ENCODE data around the gene CADM2. TPM values are rescaled to one million over a fixed set of nuclear protein-coding genes. Genes with fewer than 3 reads are reported as not detected.

Gene CADM2
- total and polyA plus RNA-seq, 2 experiments from 2014 or later = 2.9 to 7.8 TPM

GRCh38 chr3:85903434-85903833, 944.6 kb downstream of the CADM2 start:
- H3K9me3 ChIP-seq (ENCODE audit: low read depth) = no peaks in the 10 kb centered on the region
- no peaks in the 10 kb centered on the region for H3K4me1 ChIP-seq (ENCODE audit: insufficient read depth)
- H2AFZ ChIP-seq = no peak overlapping the region
- H3K9me2 ChIP-seq (replicated peaks; ENCODE audit: insufficient read depth) = no peaks in the 10 kb centered on the region
- TF ChIP-seq EZH2 (IDR thresholded peaks at IDR 0.05; ENCODE audit: borderline replicate concordance) = no peak
- no peak for TF ChIP-seq EZH2phosphoT487 (IDR thresholded peaks at IDR 0.05; ENCODE audit: low read depth, severe bottlenecking, unreplicated experiment)
- TF ChIP-seq, protein P1, sequence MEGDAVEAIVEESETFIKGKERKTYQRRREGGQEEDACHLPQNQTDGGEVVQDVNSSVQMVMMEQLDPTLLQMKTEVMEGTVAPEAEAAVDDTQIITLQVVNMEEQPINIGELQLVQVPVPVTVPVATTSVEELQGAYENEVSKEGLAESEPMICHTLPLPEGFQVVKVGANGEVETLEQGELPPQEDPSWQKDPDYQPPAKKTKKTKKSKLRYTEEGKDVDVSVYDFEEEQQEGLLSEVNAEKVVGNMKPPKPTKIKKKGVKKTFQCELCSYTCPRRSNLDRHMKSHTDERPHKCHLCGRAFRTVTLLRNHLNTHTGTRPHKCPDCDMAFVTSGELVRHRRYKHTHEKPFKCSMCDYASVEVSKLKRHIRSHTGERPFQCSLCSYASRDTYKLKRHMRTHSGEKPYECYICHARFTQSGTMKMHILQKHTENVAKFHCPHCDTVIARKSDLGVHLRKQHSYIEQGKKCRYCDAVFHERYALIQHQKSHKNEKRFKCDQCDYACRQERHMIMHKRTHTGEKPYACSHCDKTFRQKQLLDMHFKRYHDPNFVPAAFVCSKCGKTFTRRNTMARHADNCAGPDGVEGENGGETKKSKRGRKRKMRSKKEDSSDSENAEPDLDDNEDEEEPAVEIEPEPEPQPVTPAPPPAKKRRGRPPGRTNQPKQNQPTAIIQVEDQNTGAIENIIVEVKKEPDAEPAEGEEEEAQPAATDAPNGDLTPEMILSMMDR (IDR thresholded peaks at IDR 0.05; ENCODE audit: poor library complexity) = no peak
- DNase-seq (ENCODE audit: low spot score) = no peak
- H3K27ac ChIP-seq = no peak overlapping the region
- no peaks in the 10 kb centered on the region for H3K36me3 ChIP-seq (replicated peaks; ENCODE audit: insufficient read depth, low read depth)
- no peaks in the 10 kb centered on the region for H4K20me1 ChIP-seq (ENCODE audit: insufficient read depth, poor library complexity, severe bottlenecking)
- 52% methylated on average over 5 of the region's 5 CpGs for WGBS (ENCODE audit: low lambda C conversion rate, missing lambda C conversion rate)
- no peaks in the 10 kb centered on the region for H3K27me3 ChIP-seq
- no peaks in the 10 kb centered on the region for H3K79me2 ChIP-seq
- no peak overlapping the region for H3K4me3 ChIP-seq
- no peak overlapping the region for H3K4me2 ChIP-seq

GRCh38 chr3:85912980-85913379, 954.2 kb downstream of the CADM2 start:
- Histone ChIP-seq H3K4me2 (no peak overlapping the region), H3K9me2 (replicated peaks; ENCODE audit: insufficient read depth) (no peaks in the 10 kb centered on the region), H2AFZ (no peak overlapping the region), H4K20me1 (ENCODE audit: insufficient read depth, poor library complexity, severe bottlenecking) (no peaks in the 10 kb centered on the region), H3K79me2 (no peaks in the 10 kb centered on the region), H3K4me1 (ENCODE audit: insufficient read depth) (no peaks in the 10 kb centered on the region), H3K36me3 (replicated peaks; ENCODE audit: insufficient read depth, low read depth) (no peaks in the 10 kb centered on the region), H3K9me3 (ENCODE audit: low read depth) (no peaks in the 10 kb centered on the region), H3K27me3 (no peaks in the 10 kb centered on the region), H3K4me3 (no peak overlapping the region), H3K27ac (no peak overlapping the region)
- TF ChIP-seq EZH2phosphoT487 (IDR thresholded peaks at IDR 0.05; ENCODE audit: low read depth, severe bottlenecking, unreplicated experiment) (no peak), EZH2 (IDR thresholded peaks at IDR 0.05; ENCODE audit: borderline replicate concordance) (no peak)
- TF ChIP-seq, protein P1 (IDR thresholded peaks at IDR 0.05; ENCODE audit: poor library complexity) = no peak
- WGBS (ENCODE audit: low lambda C conversion rate, missing lambda C conversion rate) = 61% methylated on average over 2 of the region's 2 CpGs
- DNase-seq (ENCODE audit: low spot score) = no peak

GRCh38 chr3:85922374-85922773, 963.6 kb downstream of the CADM2 start:
- Histone ChIP-seq H3K9me2 (replicated peaks; ENCODE audit: insufficient read depth) (no peaks in the 10 kb centered on the region), H2AFZ (no peak overlapping the region), H3K27me3 (no peaks in the 10 kb centered on the region), H3K4me3 (no peak overlapping the region), H3K27ac (no peak overlapping the region), H3K36me3 (replicated peaks; ENCODE audit: insufficient read depth, low read depth) (no peaks in the 10 kb centered on the region), H3K4me1 (ENCODE audit: insufficient read depth) (no peaks in the 10 kb centered on the region), H3K79me2 (no peaks in the 10 kb centered on the region), H4K20me1 (ENCODE audit: insufficient read depth, poor library complexity, severe bottlenecking) (no peaks in the 10 kb centered on the region), H3K9me3 (ENCODE audit: low read depth) (no peaks in the 10 kb centered on the region), H3K4me2 (no peak overlapping the region)
- no peak for DNase-seq (ENCODE audit: low spot score)
- WGBS (ENCODE audit: low lambda C conversion rate, missing lambda C conversion rate) = 89% methylated on average over 3 of the region's 3 CpGs
- TF ChIP-seq, protein P1 (IDR thresholded peaks at IDR 0.05; ENCODE audit: poor library complexity) = no peak
- TF ChIP-seq EZH2phosphoT487 (IDR thresholded peaks at IDR 0.05; ENCODE audit: low read depth, severe bottlenecking, unreplicated experiment) (no peak), EZH2 (IDR thresholded peaks at IDR 0.05; ENCODE audit: borderline replicate concordance) (no peak)

- TF ChIP-seq, protein P1 (IDR thresholded peaks at IDR 0.05; ENCODE audit: poor library complexity) = no peak
- no peak for TF ChIP-seq EZH2 (IDR thresholded peaks at IDR 0.05; ENCODE audit: borderline replicate concordance)
- no peak for TF ChIP-seq EZH2phosphoT487 (IDR thresholded peaks at IDR 0.05; ENCODE audit: low read depth, severe bottlenecking, unreplicated experiment)
- Histone ChIP-seq H4K20me1 (ENCODE audit: insufficient read depth, poor library complexity, severe bottlenecking) (no peaks in the 10 kb centered on the region), H3K27me3 (no peaks in the 10 kb centered on the region), H3K36me3 (replicated peaks; ENCODE audit: insufficient read depth, low read depth) (no peaks in the 10 kb centered on the region), H3K9me3 (ENCODE audit: low read depth) (no peaks in the 10 kb centered on the region), H2AFZ (no peak overlapping the region), H3K9me2 (replicated peaks; ENCODE audit: insufficient read depth) (no peaks in the 10 kb centered on the region), H3K4me2 (no peak overlapping the region), H3K27ac (no peak overlapping the region), H3K4me1 (ENCODE audit: insufficient read depth) (no peaks in the 10 kb centered on the region), H3K4me3 (no peak overlapping the region), H3K79me2 (no peaks in the 10 kb centered on the region)
- WGBS (ENCODE audit: low lambda C conversion rate, missing lambda C conversion rate) = 91% methylated on average over 1 of the region's 1 CpG
- DNase-seq (ENCODE audit: low spot score) = no peak
Observed at GRCh38 chr3:85930718-85931117, 971.9 kb downstream of the CADM2 start.

Data from hepatocyte (in vitro differentiated cells).